ENCODE measurements around the gene CTDP1. TPM values are rescaled to one million over a fixed set of nuclear protein-coding genes. Genes with fewer than 3 reads are reported as not detected.
"Not testable (repeated sequence)": the region's sequence is repeated elsewhere in the genome, so short reads cannot be mapped to it uniquely, and the experiment has no call there.

CTDP1 gene
- polyA plus RNA-seq, 4 donors, result 12.4 to 20.1 (median 16.1) TPM

DNA sequence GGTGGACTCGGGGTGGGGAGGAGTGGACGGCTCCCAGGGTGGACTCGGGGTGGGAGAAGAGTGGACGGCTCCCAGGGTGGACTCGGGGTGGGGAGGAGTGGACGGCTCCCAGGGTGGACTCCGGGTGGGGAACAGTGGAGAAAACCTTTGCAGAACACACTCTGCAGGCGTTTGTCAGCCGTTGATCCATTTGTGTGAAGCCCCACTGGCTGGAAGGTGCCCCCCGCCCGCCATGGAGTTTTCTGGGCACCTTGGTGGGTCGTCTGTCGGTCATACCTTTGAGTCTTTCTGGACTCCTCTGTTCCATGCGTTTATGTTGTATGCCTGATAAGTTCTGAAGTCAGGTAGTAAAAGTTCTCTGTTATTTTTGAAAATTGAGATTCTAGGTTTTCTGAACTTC, 12.5 kb downstream of the CTDP1 start:
- Histone ChIP-seq H3K9me3 (ENCODE audit: control insufficient read depth in 2 of 2, insufficient read depth in 1 of 2, low read depth in 1 of 2, low read length in 1 of 2) (no peaks in the 10 kb centered on the region), H3K4me3 (ENCODE audit: low read depth in 1 of 3, low read length in 3 of 3) (no peak overlapping the region), H3K36me3 (ENCODE audit: control insufficient read depth in 3 of 3, insufficient read depth in 2 of 3, low read depth in 1 of 3, low read length in 3 of 3) (peaks cover 8 to 22% (median 15%) of the 10 kb centered on the region in 3 donors), H3K4me1 (ENCODE audit: control insufficient read depth in 3 of 3, insufficient read depth in 2 of 3, low read depth in 1 of 3, low read length in 2 of 3) (no peaks in the 10 kb centered on the region), H3K27me3 (ENCODE audit: control insufficient read depth in 3 of 3, insufficient read depth in 3 of 3, low read length in 3 of 3) (no peaks in the 10 kb centered on the region), H3K27ac (ENCODE audit: low read depth in 1 of 3, low read length in 2 of 3) (no peak overlapping the region)
- WGBS, 3 donors, result 88 to 95% (median 91%) methylated on average over 9 to 14 of the region's 14 CpGs
- FAIRE-seq, result no peak
- no peak for DNase-seq

DNA sequence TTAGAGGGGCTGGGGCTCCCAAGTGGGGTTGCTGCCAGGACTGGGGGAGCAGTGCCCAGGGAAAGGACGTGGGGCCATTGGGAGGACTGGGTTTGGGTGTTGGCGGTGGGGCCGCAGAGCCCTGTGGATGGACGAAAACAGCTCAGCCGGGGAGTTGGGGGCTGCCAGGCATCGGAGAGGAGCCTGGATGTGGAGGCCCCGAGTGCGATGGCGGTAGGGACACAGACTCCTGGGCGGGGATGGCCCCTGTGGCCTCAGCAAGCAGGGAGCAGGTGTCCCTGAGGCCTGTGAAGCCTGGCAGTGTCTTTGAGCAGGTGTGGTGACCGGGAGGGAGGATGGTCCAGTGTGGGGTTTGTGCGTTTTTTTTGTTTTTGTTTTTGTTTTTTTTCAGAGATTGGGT, 13.3 kb downstream of the CTDP1 start:
- Histone ChIP-seq H3K4me3 (ENCODE audit: low read depth in 1 of 3, low read length in 3 of 3) (no peak overlapping the region), H3K4me1 (ENCODE audit: control insufficient read depth in 3 of 3, insufficient read depth in 2 of 3, low read depth in 1 of 3, low read length in 2 of 3) (no peaks in the 10 kb centered on the region), H3K27me3 (ENCODE audit: control insufficient read depth in 3 of 3, insufficient read depth in 3 of 3, low read length in 3 of 3) (no peaks in the 10 kb centered on the region), H3K9me3 (ENCODE audit: control insufficient read depth in 2 of 2, insufficient read depth in 1 of 2, low read depth in 1 of 2, low read length in 1 of 2) (no peaks in the 10 kb centered on the region), H3K36me3 (ENCODE audit: control insufficient read depth in 3 of 3, insufficient read depth in 2 of 3, low read depth in 1 of 3, low read length in 3 of 3) (peaks cover 10 to 30% (median 17%) of the 10 kb centered on the region in 3 donors), H3K27ac (ENCODE audit: low read depth in 1 of 3, low read length in 2 of 3) (no peak overlapping the region)
- DNase-seq (no peak), FAIRE-seq (no peak)
- 86 to 94% (median 87%) methylated on average over 12 of the region's 12 CpGs for WGBS, 3 donors

DNA sequence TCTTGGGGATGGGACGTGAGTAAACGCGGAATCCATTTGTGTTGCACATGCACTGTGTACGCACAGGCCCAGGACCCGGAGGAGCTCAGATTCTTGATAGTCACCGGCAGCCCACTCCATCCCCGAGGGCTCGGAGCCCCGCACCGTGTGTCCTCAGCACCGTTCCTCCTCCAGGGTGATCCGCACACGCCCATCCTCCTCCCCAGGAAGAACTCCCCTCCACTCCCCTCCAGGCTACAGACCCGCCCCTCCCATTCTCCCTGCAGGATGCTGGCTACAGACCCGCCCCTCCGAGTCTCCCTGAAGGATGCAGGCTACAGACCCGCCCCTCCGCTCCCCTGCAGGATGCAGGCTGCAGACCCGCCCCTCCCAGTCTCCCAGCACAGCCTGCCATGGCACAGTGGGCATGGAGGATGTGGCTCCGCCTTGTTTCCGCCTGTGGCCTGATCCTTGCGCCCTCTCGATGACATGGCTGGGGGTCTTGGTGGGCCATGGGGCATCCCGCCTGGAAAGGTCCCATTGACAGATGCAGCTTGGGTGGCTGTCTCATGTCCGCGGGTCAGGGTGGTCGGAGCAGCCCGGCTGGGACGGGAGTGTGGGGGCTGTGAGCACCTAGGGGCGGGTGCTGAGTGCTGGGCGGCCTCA, 14.1 kb downstream of the CTDP1 start:
- Histone ChIP-seq H3K4me3 (ENCODE audit: low read depth in 1 of 3, low read length in 3 of 3) (no peak overlapping the region), H3K4me1 (ENCODE audit: control insufficient read depth in 3 of 3, insufficient read depth in 2 of 3, low read depth in 1 of 3, low read length in 2 of 3) (no peaks in the 10 kb centered on the region), H3K36me3 (ENCODE audit: control insufficient read depth in 3 of 3, insufficient read depth in 2 of 3, low read depth in 1 of 3, low read length in 3 of 3) (peaks cover 11 to 38% (median 21%) of the 10 kb centered on the region in 3 donors), H3K27ac (ENCODE audit: low read depth in 1 of 3, low read length in 2 of 3) (no peak overlapping the region), H3K27me3 (ENCODE audit: control insufficient read depth in 3 of 3, insufficient read depth in 3 of 3, low read length in 3 of 3) (no peaks in the 10 kb centered on the region), H3K9me3 (ENCODE audit: control insufficient read depth in 2 of 2, insufficient read depth in 1 of 2, low read depth in 1 of 2, low read length in 1 of 2) (no peaks in the 10 kb centered on the region)
- FAIRE-seq (no peak), DNase-seq (no peak)
- 89 to 94% (median 91%) methylated on average over 29 to 31 of the region's 31 CpGs for WGBS, 3 donors

DNA sequence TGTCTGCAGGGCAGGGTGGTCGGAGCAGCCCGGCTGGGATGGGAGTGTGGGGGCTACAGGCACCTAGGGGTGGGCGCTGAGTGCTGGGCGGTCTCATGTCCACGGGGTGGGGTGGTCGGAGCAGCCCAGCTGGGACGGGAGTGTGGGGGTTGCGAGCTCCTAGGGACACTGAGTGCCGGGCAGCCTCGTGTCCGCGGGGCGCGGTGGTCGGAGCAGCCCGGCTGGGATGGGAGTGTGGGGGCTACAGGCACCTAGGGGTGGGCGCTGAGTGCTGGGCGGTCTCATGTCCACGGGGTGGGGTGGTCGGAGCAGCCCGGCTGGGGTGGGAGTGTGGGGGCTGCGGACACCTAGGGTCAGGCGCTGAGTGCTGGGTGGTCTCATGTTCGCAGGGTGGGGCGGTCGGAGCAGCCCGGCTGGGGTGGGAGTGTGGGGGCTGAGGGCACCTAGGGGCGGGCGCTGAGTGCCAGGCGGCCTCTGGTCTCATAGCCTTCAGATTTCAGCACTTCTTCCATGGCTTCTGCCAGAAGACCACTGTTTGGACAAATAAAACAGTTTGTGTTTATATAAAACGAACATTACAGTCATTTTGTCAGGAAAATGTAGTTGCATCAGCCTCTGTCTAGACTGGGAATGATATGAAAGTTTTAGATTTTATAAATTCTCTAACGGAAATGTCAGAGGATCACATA, 14.7 kb downstream of the CTDP1 start:
- not testable (repeated sequence) for H3K4me1 ChIP-seq (ENCODE audit: control insufficient read depth in 3 of 3, insufficient read depth in 2 of 3, low read depth in 1 of 3, low read length in 2 of 3); H3K27ac ChIP-seq (ENCODE audit: low read depth in 1 of 3, low read length in 2 of 3); H3K4me3 ChIP-seq (ENCODE audit: low read depth in 1 of 3, low read length in 3 of 3); H3K27me3 ChIP-seq (ENCODE audit: control insufficient read depth in 3 of 3, insufficient read depth in 3 of 3, low read length in 3 of 3); FAIRE-seq; DNase-seq; H3K9me3 ChIP-seq (ENCODE audit: control insufficient read depth in 2 of 2, insufficient read depth in 1 of 2, low read depth in 1 of 2, low read length in 1 of 2)
- H3K36me3 ChIP-seq (ENCODE audit: control insufficient read depth in 3 of 3, insufficient read depth in 2 of 3, low read depth in 1 of 3, low read length in 3 of 3), result peaks cover 15 to 41% (median 26%) of the 10 kb centered on the region in 3 donors
- WGBS, 3 donors, result 83 to 92% (median 89%) methylated on average over 17 to 32 of the region's 32 CpGs

DNA sequence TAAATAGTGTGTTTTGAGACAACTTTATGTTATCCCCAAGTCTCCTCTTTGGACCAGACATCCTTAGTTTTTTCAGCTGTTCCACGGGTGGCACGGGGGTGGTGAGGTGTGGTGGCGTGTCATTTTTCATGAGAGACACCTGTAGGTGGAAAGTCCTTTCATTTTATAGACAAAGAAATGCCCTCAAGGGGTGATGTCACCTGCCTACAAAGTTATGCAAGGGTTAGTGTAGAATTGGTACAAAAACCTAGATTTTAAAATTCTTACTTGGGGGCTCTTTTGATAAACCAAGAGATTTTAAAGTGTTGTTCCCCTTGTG, 15.3 kb downstream of the CTDP1 start:
- H3K36me3 ChIP-seq (ENCODE audit: control insufficient read depth in 3 of 3, insufficient read depth in 2 of 3, low read depth in 1 of 3, low read length in 3 of 3), result peaks cover 15 to 45% (median 29%) of the 10 kb centered on the region in 3 donors
- FAIRE-seq, result no peak
- H3K4me1 ChIP-seq (ENCODE audit: control insufficient read depth in 3 of 3, insufficient read depth in 2 of 3, low read depth in 1 of 3, low read length in 2 of 3), result no peaks in the 10 kb centered on the region
- no peak for DNase-seq
- no peak overlapping the region for H3K27ac ChIP-seq (ENCODE audit: low read depth in 1 of 3, low read length in 2 of 3)
- no peaks in the 10 kb centered on the region for H3K27me3 ChIP-seq (ENCODE audit: control insufficient read depth in 3 of 3, insufficient read depth in 3 of 3, low read length in 3 of 3)
- WGBS, 3 donors, result 81 to 86% (median 82%) methylated on average over 3 of the region's 3 CpGs
- no peak overlapping the region for H3K4me3 ChIP-seq (ENCODE audit: low read depth in 1 of 3, low read length in 3 of 3)
- H3K9me3 ChIP-seq (ENCODE audit: control insufficient read depth in 2 of 2, insufficient read depth in 1 of 2, low read depth in 1 of 2, low read length in 1 of 2), result peaks cover 0 to 2% of the 10 kb centered on the region in 2 donors

DNA sequence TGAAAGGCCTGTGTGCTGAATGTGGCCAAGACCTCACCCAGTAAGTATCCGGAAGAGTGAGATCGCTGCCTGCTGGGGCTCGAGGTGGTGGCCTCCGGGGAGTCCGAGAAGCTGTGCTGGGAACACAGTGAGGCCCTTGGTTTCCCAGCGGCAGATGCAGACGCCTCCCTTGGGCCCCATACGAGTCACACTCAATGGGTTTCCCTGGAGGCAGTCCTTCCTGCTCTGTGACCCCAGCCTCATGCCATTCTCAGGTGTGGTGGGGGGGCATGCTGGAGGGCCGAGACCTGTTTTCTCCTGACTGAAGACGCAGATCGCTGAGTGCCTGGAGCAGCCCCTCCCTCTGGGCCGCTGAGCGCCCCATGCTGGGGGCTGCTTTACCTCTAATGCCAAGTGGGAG, 15.7 kb downstream of the CTDP1 start:
- 87 to 92% (median 91%) methylated on average over 13 of the region's 13 CpGs for WGBS, 3 donors
- Histone ChIP-seq H3K4me1 (ENCODE audit: control insufficient read depth in 3 of 3, insufficient read depth in 2 of 3, low read depth in 1 of 3, low read length in 2 of 3) (no peaks in the 10 kb centered on the region), H3K36me3 (ENCODE audit: control insufficient read depth in 3 of 3, insufficient read depth in 2 of 3, low read depth in 1 of 3, low read length in 3 of 3) (peaks cover 15 to 48% (median 30%) of the 10 kb centered on the region in 3 donors), H3K4me3 (ENCODE audit: low read depth in 1 of 3, low read length in 3 of 3) (no peak overlapping the region), H3K9me3 (ENCODE audit: control insufficient read depth in 2 of 2, insufficient read depth in 1 of 2, low read depth in 1 of 2, low read length in 1 of 2) (peaks cover 0 to 5% of the 10 kb centered on the region in 2 donors), H3K27ac (ENCODE audit: low read depth in 1 of 3, low read length in 2 of 3) (no peak overlapping the region), H3K27me3 (ENCODE audit: control insufficient read depth in 3 of 3, insufficient read depth in 3 of 3, low read length in 3 of 3) (no peaks in the 10 kb centered on the region)
- FAIRE-seq, result no peak
- no peak for DNase-seq

DNA sequence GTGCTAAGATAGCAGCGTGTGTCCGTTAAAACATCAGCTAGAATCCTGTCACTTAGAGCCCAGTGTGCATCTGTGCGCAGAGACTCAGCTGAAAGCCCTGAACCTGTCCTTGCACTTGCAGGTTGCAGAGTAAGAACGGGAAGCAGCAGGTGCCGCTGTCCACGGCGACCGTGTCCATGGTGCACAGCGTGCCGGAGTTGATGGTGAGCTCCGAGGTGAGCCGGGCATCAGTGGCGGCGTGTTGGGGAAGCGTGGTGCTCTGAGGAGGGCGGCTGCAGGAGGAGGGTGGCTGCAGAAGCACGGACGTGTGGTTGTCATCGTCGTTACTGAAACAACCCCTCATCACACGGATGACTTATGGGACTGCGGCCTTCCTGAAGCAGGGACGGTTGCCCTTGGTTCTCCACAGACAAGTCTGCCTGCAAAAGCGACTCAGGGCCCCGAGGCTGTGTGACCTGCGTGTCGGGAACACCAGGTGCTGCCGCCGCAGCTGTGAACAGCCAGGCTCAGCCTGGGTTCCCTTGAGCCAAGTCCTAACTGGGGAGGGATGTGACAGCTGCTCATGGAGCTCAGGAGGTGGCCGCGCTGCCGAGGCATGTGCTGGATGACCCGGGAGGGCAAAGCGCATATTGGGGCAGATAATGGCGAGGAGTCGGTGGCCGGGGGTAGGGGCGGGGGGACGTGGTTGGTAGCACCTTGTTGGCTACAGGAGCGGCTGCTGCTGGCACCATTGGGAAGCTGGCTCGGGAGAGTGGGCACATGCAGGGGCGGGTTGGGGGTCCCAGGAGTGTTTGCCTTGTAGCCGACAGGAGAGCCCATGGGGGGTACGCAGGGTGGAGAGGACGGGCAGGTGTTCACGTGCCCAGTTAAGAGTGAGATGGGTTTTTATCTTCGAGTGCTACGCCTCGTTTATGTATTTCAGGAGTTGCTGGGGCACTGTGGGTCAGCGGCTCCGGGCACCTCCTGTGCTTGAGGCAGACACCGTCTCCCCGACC, 16.6 kb downstream of the CTDP1 start:
- no peak for DNase-seq
- Histone ChIP-seq H3K9me3 (ENCODE audit: control insufficient read depth in 2 of 2, insufficient read depth in 1 of 2, low read depth in 1 of 2, low read length in 1 of 2) (peaks cover 0 to 7% of the 10 kb centered on the region in 2 donors), H3K36me3 (ENCODE audit: control insufficient read depth in 3 of 3, insufficient read depth in 2 of 3, low read depth in 1 of 3, low read length in 3 of 3) (peaks cover 15 to 49% (median 30%) of the 10 kb centered on the region in 3 donors), H3K4me3 (ENCODE audit: low read depth in 1 of 3, low read length in 3 of 3) (no peak overlapping the region), H3K27me3 (ENCODE audit: control insufficient read depth in 3 of 3, insufficient read depth in 3 of 3, low read length in 3 of 3) (no peaks in the 10 kb centered on the region), H3K4me1 (ENCODE audit: control insufficient read depth in 3 of 3, insufficient read depth in 2 of 3, low read depth in 1 of 3, low read length in 2 of 3) (no peaks in the 10 kb centered on the region), H3K27ac (ENCODE audit: low read depth in 1 of 3, low read length in 2 of 3) (no peak overlapping the region)
- WGBS, 3 donors, result 94 to 95% (median 95%) methylated on average over 53 of the region's 53 CpGs
- no peak for FAIRE-seq

DNA sequence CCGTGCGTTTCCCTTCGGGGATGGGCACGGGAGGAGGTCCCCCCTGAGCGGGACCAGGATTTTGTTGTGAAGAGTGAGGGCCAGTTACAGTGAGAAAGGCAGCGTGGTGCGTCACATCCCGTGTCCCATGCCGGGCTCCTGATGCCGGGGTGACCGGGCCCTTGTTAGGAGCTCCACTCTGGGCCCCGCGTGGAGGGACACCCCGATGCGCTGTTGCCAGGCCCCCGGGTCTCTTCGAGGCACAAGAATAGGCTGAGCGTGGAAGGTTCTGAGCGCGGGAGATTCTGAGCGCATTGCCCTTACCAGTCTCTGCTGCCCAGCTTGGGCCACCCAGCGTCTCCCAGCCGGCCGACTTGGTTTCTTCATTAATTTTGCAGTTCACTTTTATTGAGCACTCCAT, 17.6 kb downstream of the CTDP1 start:
- no peak for FAIRE-seq

More for the DNA sequence above, 17.6 kb downstream of the CTDP1 start:
- peaks cover 15 to 49% (median 30%) of the 10 kb centered on the region in 3 donors for H3K36me3 ChIP-seq (ENCODE audit: control insufficient read depth in 3 of 3, insufficient read depth in 2 of 3, low read depth in 1 of 3, low read length in 3 of 3)
- no peak for DNase-seq
- H3K4me1 ChIP-seq (ENCODE audit: control insufficient read depth in 3 of 3, insufficient read depth in 2 of 3, low read depth in 1 of 3, low read length in 2 of 3), result no peaks in the 10 kb centered on the region
- 94 to 95% (median 95%) methylated on average over 24 of the region's 24 CpGs for WGBS, 3 donors
- peaks cover 0 to 7% of the 10 kb centered on the region in 2 donors for H3K9me3 ChIP-seq (ENCODE audit: control insufficient read depth in 2 of 2, insufficient read depth in 1 of 2, low read depth in 1 of 2, low read length in 1 of 2)
- H3K27me3 ChIP-seq (ENCODE audit: control insufficient read depth in 3 of 3, insufficient read depth in 3 of 3, low read length in 3 of 3), result no peaks in the 10 kb centered on the region
- H3K27ac ChIP-seq (ENCODE audit: low read depth in 1 of 3, low read length in 2 of 3), result no peak overlapping the region
- no peak overlapping the region for H3K4me3 ChIP-seq (ENCODE audit: low read depth in 1 of 3, low read length in 3 of 3)
